ENCODE measurements around the gene RPS6KB1.
A peak's percentile ranks its signal among the peaks of the same experiment; 100 is the strongest.

RPS6KB1 gene

DNA sequence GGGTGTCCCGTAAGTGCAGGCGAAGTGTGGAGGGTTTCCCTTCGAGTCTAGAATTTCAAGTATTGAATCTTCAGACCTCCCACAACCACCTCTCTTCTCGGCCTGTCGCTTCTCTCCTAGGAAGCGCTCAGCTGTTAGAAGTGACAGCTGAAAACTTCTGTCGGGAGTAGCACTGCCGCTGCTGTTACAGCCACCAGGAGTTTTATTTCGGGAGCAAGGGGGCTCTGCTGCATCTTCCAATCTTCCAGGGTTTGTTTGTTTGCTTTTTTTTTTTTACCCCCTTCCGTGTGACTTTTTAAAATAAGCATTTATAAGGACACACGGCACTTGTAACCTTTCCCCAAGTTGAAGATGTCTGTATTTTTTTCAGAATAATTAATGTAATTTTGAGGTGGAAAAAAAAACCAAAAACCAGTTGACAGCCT, 767 bp downstream of the RPS6KB1 start:
- H3K27ac ChIP-seq (ENCODE audit: poor library complexity, severe bottlenecking), result peak overlapping the region; percentile 45

DNA sequence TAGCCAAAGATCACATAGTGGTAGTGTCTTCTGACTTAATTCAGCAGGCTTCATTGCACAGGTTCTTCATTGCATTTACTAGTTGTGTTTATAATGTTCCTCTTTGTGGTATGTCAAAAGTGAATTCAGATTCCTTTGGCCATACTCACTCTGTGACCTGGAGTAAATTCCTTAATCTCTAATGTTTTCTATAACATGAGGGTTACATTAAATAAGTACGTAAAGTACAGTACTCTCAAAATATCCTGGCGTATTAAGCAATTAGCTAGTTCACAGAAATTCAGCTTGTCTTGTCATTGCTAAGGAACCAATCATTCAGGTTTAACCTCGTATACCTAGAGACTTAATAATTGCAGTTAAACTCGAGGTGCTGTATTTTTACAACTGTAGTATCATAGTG, 4.2 kb downstream of the RPS6KB1 start:
- no peaks in the 10 kb centered on the region for H3K9me3 ChIP-seq (ENCODE audit: severe bottlenecking)
- TF ChIP-seq, protein P1, sequence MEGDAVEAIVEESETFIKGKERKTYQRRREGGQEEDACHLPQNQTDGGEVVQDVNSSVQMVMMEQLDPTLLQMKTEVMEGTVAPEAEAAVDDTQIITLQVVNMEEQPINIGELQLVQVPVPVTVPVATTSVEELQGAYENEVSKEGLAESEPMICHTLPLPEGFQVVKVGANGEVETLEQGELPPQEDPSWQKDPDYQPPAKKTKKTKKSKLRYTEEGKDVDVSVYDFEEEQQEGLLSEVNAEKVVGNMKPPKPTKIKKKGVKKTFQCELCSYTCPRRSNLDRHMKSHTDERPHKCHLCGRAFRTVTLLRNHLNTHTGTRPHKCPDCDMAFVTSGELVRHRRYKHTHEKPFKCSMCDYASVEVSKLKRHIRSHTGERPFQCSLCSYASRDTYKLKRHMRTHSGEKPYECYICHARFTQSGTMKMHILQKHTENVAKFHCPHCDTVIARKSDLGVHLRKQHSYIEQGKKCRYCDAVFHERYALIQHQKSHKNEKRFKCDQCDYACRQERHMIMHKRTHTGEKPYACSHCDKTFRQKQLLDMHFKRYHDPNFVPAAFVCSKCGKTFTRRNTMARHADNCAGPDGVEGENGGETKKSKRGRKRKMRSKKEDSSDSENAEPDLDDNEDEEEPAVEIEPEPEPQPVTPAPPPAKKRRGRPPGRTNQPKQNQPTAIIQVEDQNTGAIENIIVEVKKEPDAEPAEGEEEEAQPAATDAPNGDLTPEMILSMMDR (IDR thresholded peaks at IDR 0.05; ENCODE audit: poor library complexity, severe bottlenecking), result no peak
- DNase-seq (ENCODE audit: low spot score), result no peak

More for the DNA sequence above, 767 bp downstream of the RPS6KB1 start:
- peaks cover 14% of the 10 kb centered on the region for H3K36me3 ChIP-seq (ENCODE audit: low read depth)
- no peaks in the 10 kb centered on the region for H3K27me3 ChIP-seq (ENCODE audit: insufficient read depth, poor library complexity, severe bottlenecking)
- H3K4me3 ChIP-seq (ENCODE audit: severe bottlenecking), result peak overlapping the region; percentile 74
- H3K4me1 ChIP-seq (ENCODE audit: insufficient read depth, poor library complexity, severe bottlenecking), result peaks cover 15% of the 10 kb centered on the region
- peak; percentile 4; the same call in 1 of the 3 replicates for ATAC-seq (ENCODE audit: low read depth)
- DNase-seq (ENCODE audit: low spot score), result no peak
- TF ChIP-seq, protein P1 (IDR thresholded peaks at IDR 0.05; ENCODE audit: poor library complexity, severe bottlenecking), result no peak
- H3K9me3 ChIP-seq (ENCODE audit: severe bottlenecking), result no peaks in the 10 kb centered on the region

DNA sequence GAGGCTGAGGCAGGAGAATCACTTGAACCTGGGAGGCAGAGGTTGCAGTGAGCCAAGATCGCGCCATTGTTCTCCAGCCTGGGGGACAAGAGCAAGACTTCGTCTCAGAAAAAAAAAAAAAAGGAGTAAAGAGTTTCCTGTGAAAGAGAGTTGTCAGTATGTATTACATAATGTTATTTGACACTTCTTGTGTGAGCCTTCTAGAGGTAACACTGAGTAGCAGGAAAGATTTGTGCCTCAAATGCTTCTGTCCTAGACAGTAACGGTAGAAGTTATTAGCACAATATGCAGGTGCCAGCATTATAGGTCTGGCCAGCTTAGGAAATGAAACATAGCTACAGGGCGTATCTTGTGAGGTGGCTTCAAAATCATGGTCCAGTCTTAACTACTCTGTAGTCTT, 6.2 kb downstream of the RPS6KB1 start:
- TF ChIP-seq, protein P1 (IDR thresholded peaks at IDR 0.05; ENCODE audit: poor library complexity, severe bottlenecking), result peak; percentile 58
- no peak for DNase-seq (ENCODE audit: low spot score)
- Histone ChIP-seq H3K36me3 (ENCODE audit: low read depth) (peaks cover 17% of the 10 kb centered on the region; the same call in 1 of the 2 replicates), H3K9me3 (ENCODE audit: severe bottlenecking) (no peaks in the 10 kb centered on the region), H3K4me1 (ENCODE audit: insufficient read depth, poor library complexity, severe bottlenecking) (peaks cover 16% of the 10 kb centered on the region), H3K27ac (ENCODE audit: poor library complexity, severe bottlenecking) (no peak overlapping the region), H3K4me3 (ENCODE audit: severe bottlenecking) (no peak overlapping the region), H3K27me3 (ENCODE audit: insufficient read depth, poor library complexity, severe bottlenecking) (no peaks in the 10 kb centered on the region)
- peak; percentile 77 for ATAC-seq (ENCODE audit: low read depth)

More for the DNA sequence above, 4.2 kb downstream of the RPS6KB1 start:
- Histone ChIP-seq H3K27ac (ENCODE audit: poor library complexity, severe bottlenecking) (no peak overlapping the region), H3K4me3 (ENCODE audit: severe bottlenecking) (no peak overlapping the region), H3K4me1 (ENCODE audit: insufficient read depth, poor library complexity, severe bottlenecking) (peaks cover 18% of the 10 kb centered on the region), H3K36me3 (ENCODE audit: low read depth) (peaks cover 17% of the 10 kb centered on the region; the same call in 1 of the 2 replicates), H3K27me3 (ENCODE audit: insufficient read depth, poor library complexity, severe bottlenecking) (no peaks in the 10 kb centered on the region)
- ATAC-seq (ENCODE audit: low read depth), result no peak

DNA sequence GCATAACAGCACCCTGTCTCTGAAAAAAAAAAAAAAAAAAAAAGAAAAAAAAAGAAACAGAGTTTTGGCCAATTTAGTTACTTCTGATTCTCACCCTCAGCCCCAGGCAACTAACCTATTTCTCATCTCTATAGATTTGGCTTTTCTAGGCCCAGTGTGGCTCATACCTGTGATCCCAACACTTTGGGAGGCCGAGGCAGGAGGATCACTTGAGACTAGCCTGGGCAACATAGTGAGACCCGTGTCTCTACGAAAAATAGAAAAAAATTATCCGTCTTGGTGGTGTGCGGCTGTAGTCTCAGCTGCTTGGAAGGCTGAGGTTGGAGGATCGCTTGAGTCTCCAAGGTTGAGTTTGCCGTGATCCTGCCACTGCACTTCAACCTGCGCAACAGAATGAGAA, 8.7 kb downstream of the RPS6KB1 start:
- ATAC-seq (ENCODE audit: low read depth), result no peak
- TF ChIP-seq, protein P1 (IDR thresholded peaks at IDR 0.05; ENCODE audit: poor library complexity, severe bottlenecking), result no peak
- peaks cover 21% of the 10 kb centered on the region for H3K36me3 ChIP-seq (ENCODE audit: low read depth)
- no peaks in the 10 kb centered on the region for H3K9me3 ChIP-seq (ENCODE audit: severe bottlenecking)
- DNase-seq (ENCODE audit: low spot score), result no peak
- H3K27ac ChIP-seq (ENCODE audit: poor library complexity, severe bottlenecking), result no peak overlapping the region
- no peak overlapping the region for H3K4me3 ChIP-seq (ENCODE audit: severe bottlenecking)
- peaks cover 9% of the 10 kb centered on the region for H3K4me1 ChIP-seq (ENCODE audit: insufficient read depth, poor library complexity, severe bottlenecking)
- no peaks in the 10 kb centered on the region for H3K27me3 ChIP-seq (ENCODE audit: insufficient read depth, poor library complexity, severe bottlenecking)

DNA sequence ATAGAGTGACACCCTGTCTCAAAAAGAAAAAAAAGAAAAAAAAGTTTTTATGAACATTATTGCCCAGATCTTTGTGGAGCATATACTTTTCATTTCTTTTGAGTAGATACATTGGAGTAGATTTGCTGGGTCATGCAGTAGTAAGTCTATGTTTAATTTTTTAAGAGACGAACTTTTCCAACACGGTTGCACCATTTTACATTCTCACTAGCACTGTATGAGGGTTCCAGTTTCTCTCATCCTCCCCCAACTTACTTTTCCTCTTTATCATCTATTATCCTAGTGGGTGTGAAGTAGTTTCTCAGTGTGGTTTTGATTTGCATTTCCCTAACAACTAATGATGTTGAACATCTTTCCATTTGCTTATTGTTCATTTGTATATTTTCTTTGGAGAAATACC, 10.5 kb downstream of the RPS6KB1 start:
- ATAC-seq (ENCODE audit: low read depth), result no peak
- no peak overlapping the region for H3K27ac ChIP-seq (ENCODE audit: poor library complexity, severe bottlenecking)
- no peak for DNase-seq (ENCODE audit: low spot score)
- H3K27me3 ChIP-seq (ENCODE audit: insufficient read depth, poor library complexity, severe bottlenecking), result no peaks in the 10 kb centered on the region
- H3K9me3 ChIP-seq (ENCODE audit: severe bottlenecking), result no peaks in the 10 kb centered on the region
- peaks cover 3% of the 10 kb centered on the region for H3K4me1 ChIP-seq (ENCODE audit: insufficient read depth, poor library complexity, severe bottlenecking)
- TF ChIP-seq, protein P1 (IDR thresholded peaks at IDR 0.05; ENCODE audit: poor library complexity, severe bottlenecking), result no peak
- no peak overlapping the region for H3K4me3 ChIP-seq (ENCODE audit: severe bottlenecking)
- H3K36me3 ChIP-seq (ENCODE audit: low read depth), result peaks cover 30% of the 10 kb centered on the region
